IMR-90 (cell line): Measurements from ENCODE around the gene CYP27C1. TPM values are rescaled to one million over a fixed set of nuclear protein-coding genes. Genes with fewer than 3 reads are reported as not detected.

Source experiments
- ATAC-seq: fragments of 200-7000 bp; cut with Tn5 transposase; 2 replicates; pipeline ENCODE4 v1.9.1; 2020; ENCODE audit warnings: low read depth, mild to moderate bottlenecking, moderate library complexity
- BruUV-seq: library from RNA; stranded (reverse); fragments of 400-500 nt; replicated peaks from 2 replicates; lab custom pipeline; 2021; lab: Mats Ljungman, UMichigan
- CTCF ChIA-PET: fragments of 300-600 bp; formaldehyde crosslinking; extraction: SDS; loops from one replicate; lab custom pipeline; 2021; ENCODE audit warnings: antibody characterized with exemption; lab: Yijun Ruan, JAX
- POLR2A ChIA-PET: fragments of 300-600 bp; sonication (Branson Sonifier 250); formaldehyde crosslinking; loops from one replicate; lab custom pipeline; 2022; ENCODE audit warnings: antibody characterized with exemption; ENCODE audit not compliant: unreplicated experiment; lab: Charles Lee
- DNase-seq: peaks from one replicate; pipeline ENCODE4 v3.0.0; 2013
- H2AFZ ChIP-seq: replicated peaks from 2 replicates; pipeline ENCODE3; 2013; ENCODE audit warnings: low read length, mild to moderate bottlenecking; ENCODE audit not compliant: poor library complexity
- H2AK5ac ChIP-seq: 2 replicates; pipeline ENCODE4 v1.6.1; 2013; ENCODE audit warnings: low read depth, low read length, inconsistent platforms
- H2AK9ac ChIP-seq: replicated peaks from 2 replicates; pipeline ENCODE3; 2013; ENCODE audit warnings: mild to moderate bottlenecking, low read depth, low read length, moderate library complexity; ENCODE audit not compliant: poor library complexity
- H2BK120ac ChIP-seq: 2 replicates; pipeline ENCODE4 v1.6.1; 2013; ENCODE audit warnings: low read depth, low read length, inconsistent platforms
- H2BK15ac ChIP-seq: 3 replicates; pipeline ENCODE4 v1.6.1; 2013; ENCODE audit warnings: low read depth, low read length, inconsistent platforms
- H2BK20ac ChIP-seq: 2 replicates; pipeline ENCODE4 v1.6.1; 2013; ENCODE audit warnings: low read depth, mild to moderate bottlenecking, inconsistent platforms, low read length, moderate library complexity
- H2BK5ac ChIP-seq: 2 replicates; pipeline ENCODE4 v1.6.1; 2013; ENCODE audit warnings: mild to moderate bottlenecking, low read depth, low read length, inconsistent platforms; ENCODE audit not compliant: poor library complexity, severe bottlenecking
- H3K14ac ChIP-seq: replicated peaks from 2 replicates; pipeline ENCODE4 v1.6.1; 2013; ENCODE audit warnings: low read depth, low read length, inconsistent platforms
- H3K18ac ChIP-seq: 2 replicates; pipeline ENCODE4 v1.6.1; 2013; ENCODE audit warnings: low read depth, low read length, control low read depth
- H3K23ac ChIP-seq: 2 replicates; pipeline ENCODE4 v1.6.1; 2013; ENCODE audit warnings: low read depth, low read length, inconsistent platforms
- H3K27ac ChIP-seq: 2 replicates; pipeline ENCODE4 v1.5.1; 2013; ENCODE audit warnings: mild to moderate bottlenecking, control low read depth, low read length; ENCODE audit not compliant: insufficient read depth
- H3K27me3 ChIP-seq: 2 replicates; pipeline ENCODE4 v1.6.1; 2013; ENCODE audit warnings: low read length; ENCODE audit not compliant: control insufficient read depth, insufficient read depth
- H3K36me3 ChIP-seq: 2 replicates; pipeline ENCODE4 v1.6.1; 2013; ENCODE audit warnings: low read length, mixed read lengths; ENCODE audit not compliant: control insufficient read depth, insufficient read depth
- H3K4ac ChIP-seq: 2 replicates; pipeline ENCODE4 v1.6.1; 2013; ENCODE audit warnings: low read depth, low read length, inconsistent platforms
- H3K4me1 ChIP-seq: 2 replicates; pipeline ENCODE4 v1.6.1; 2013; ENCODE audit warnings: low read length, mixed read lengths; ENCODE audit not compliant: control insufficient read depth, insufficient read depth
- H3K4me2 ChIP-seq: 2 replicates; pipeline ENCODE4 v1.6.1; 2013; ENCODE audit warnings: low read depth, mild to moderate bottlenecking, control low read depth, low read length, moderate library complexity
- H3K4me3 ChIP-seq: 2 replicates; pipeline ENCODE4 v1.5.1; 2013; ENCODE audit warnings: low read depth, mild to moderate bottlenecking, control low read depth, low read length, moderate library complexity; ENCODE audit not compliant: insufficient read depth
- H3K56ac ChIP-seq: 2 replicates; pipeline ENCODE4 v1.6.1; 2013; ENCODE audit warnings: low read length, inconsistent platforms; ENCODE audit not compliant: insufficient read depth; ENCODE audit errors: extremely low read depth
- H3K79me1 ChIP-seq, 2 experiments: 2 replicates each; pipeline ENCODE4 v1.6.1; 2013; ENCODE audit warnings: low read length in 2 of 2, inconsistent platforms in 1 of 2, low read depth in 1 of 2
- H3K9ac ChIP-seq: 2 replicates; pipeline ENCODE4 v1.6.1; 2013; ENCODE audit warnings: low read depth, low read length, control low read depth
- H3K9me1 ChIP-seq: 2 replicates; pipeline ENCODE4 v1.6.1; 2013; ENCODE audit warnings: low read length, inconsistent platforms; ENCODE audit not compliant: insufficient read depth
- H3K9me3 ChIP-seq: 2 replicates; pipeline ENCODE4 v1.6.1; 2013; ENCODE audit warnings: low read length; ENCODE audit not compliant: control insufficient read depth, insufficient read depth
- H4K20me1 ChIP-seq: 2 replicates; pipeline ENCODE4 v1.6.1; 2013; ENCODE audit warnings: low read length, inconsistent platforms; ENCODE audit not compliant: insufficient read depth
- H4K5ac ChIP-seq: 2 replicates; pipeline ENCODE4 v1.6.1; 2013; ENCODE audit warnings: mild to moderate bottlenecking, low read depth, low read length, control low read depth
- H4K8ac ChIP-seq, 2 experiments: 2 replicates each; pipeline ENCODE4 v1.6.1; 2013; ENCODE audit warnings: low read depth in 2 of 2, low read length in 2 of 2, control low read depth in 1 of 2, inconsistent platforms in 1 of 2
- H4K91ac ChIP-seq: 2 replicates; pipeline ENCODE4 v1.6.1; 2013; ENCODE audit warnings: low read depth, low read length, inconsistent platforms; ENCODE audit not compliant: insufficient read depth
- CEBPB ChIP-seq: IDR thresholded peaks from 2 replicates; pipeline ENCODE4 v1.6.1; 2012; ENCODE audit warnings: low read depth, low read length, improper control_type of control experiment
- ELK1 ChIP-seq: fragments of 150-350 bp; IDR thresholded peaks from 2 replicates; pipeline ENCODE4 v1.6.1; 2016; ENCODE audit warnings: low read depth, mild to moderate bottlenecking, low read length, moderate library complexity, borderline replicate concordance
- MAZ ChIP-seq: IDR thresholded peaks from 2 replicates; pipeline ENCODE4 v1.6.1; 2012; ENCODE audit warnings: low read depth, mild to moderate bottlenecking, low read length, improper control_type of control experiment, moderate library complexity, borderline replicate concordance
- NFE2L2 ChIP-seq: fragments of 150-350 bp; IDR thresholded peaks from 2 replicates; pipeline ENCODE4 v1.6.1; 2016; ENCODE audit warnings: low read depth, mild to moderate bottlenecking, low read length
- RAD21 ChIP-seq: IDR thresholded peaks from 2 replicates; pipeline ENCODE4 v1.6.1; 2012; ENCODE audit warnings: low read length, improper control_type of control experiment
- RCOR1 ChIP-seq: IDR thresholded peaks from 2 replicates; pipeline ENCODE4 v1.6.1; 2012; ENCODE audit warnings: mild to moderate bottlenecking, low read length, improper control_type of control experiment; ENCODE audit not compliant: insufficient replicate concordance
- WGBS, 2 experiments: methylation state at CpG; one replicate each; pipeline versions ENCODE4 v1.1.5 to v1.1.7; 2013; ENCODE audit warnings: missing lambda C conversion rate in 2 of 2; ENCODE audit not compliant: insufficient read length in 1 of 2; ENCODE audit errors: extremely low coverage in 2 of 2; 5-methylcytosine and 5-hydroxymethylcytosine counted together
- dilution Hi-C: fragments of 300-500 bp; cut with HindIII; formaldehyde crosslinking; loops from one replicate; pipeline ENCODE4 v1.14.3; 2018; ENCODE audit warnings: low sequenced_read_pairs; ENCODE audit not compliant: unreplicated experiment
- in situ Hi-C: fragments of 300-500 bp; cut with MboI; formaldehyde crosslinking; loops from 3 replicates; pipeline ENCODE4 v1.14.3; 2019; ENCODE audit warnings: low sequenced_read_pairs, inconsistent platforms, mixed read lengths
- intact Hi-C: fragments of 100-400 bp; cut with micrococcal nuclease; formaldehyde crosslinking; loops from 2 replicates; pipeline ENCODE4 v1.10.0; 2022
- polyA plus RNA-seq, 3 experiments: library from polyadenylated mRNA; depleted of rRNA; stranded (reverse); fragments of >200 nt; gene quantifications; 2 replicates each; pipeline ENCODE4 v1.2.3, GENCODE V29; 2012; ENCODE audit warnings: low replicate concordance in 1 of 3
- total RNA-seq: library from RNA; depleted of rRNA; stranded (reverse); fragments of >200 nt; gene quantifications from 2 replicates; pipeline ENCODE4 v1.2.3, GENCODE V29; 2012

CYP27C1 gene
- total and polyA plus RNA-seq, 2 of the 4 experiments (the other 2 are of a cell fraction) = not detected

GRCh38 chr2:127170021-127170420 is 50.1 kb downstream of the CYP27C1 start:
- H2AK5ac ChIP-seq = no peak overlapping the region
- H3K79me1 ChIP-seq = no peaks in the 10 kb centered on the region
- TF ChIP-seq ELK1 = no peak
- TF ChIP-seq MAZ = no peak
- TF ChIP-seq NFE2L2 = no peak
- no peak for TF ChIP-seq RCOR1
- no peak for TF ChIP-seq CEBPB
- no peak for TF ChIP-seq RAD21
- no peaks in the 10 kb centered on the region; the same call in 1 of the 2 replicates for H3K9me1 ChIP-seq
- no peak overlapping the region for H2AK9ac ChIP-seq
- DNase-seq (no peak), ATAC-seq (no peak)
- no peaks in the 10 kb centered on the region for H4K20me1 ChIP-seq
- H3K18ac ChIP-seq = no peak overlapping the region
- no peak overlapping the region for H3K4ac ChIP-seq
- H2BK15ac ChIP-seq = no peak overlapping the region
- H2AFZ ChIP-seq = no peak overlapping the region
- no peak overlapping the region for H3K4me2 ChIP-seq
- H3K36me3 ChIP-seq = no peaks in the 10 kb centered on the region
- H4K91ac ChIP-seq = no peak overlapping the region
- H4K5ac ChIP-seq = no peak overlapping the region
- H3K4me3 ChIP-seq = no peak overlapping the region
- H3K23ac ChIP-seq = no peak overlapping the region
- ChIA-PET POLR2A (no interaction called here), CTCF (interaction anchor here (0.6 to 1.1 kb wide), 2 partner anchors 12 to 32 kb away, joined by 3 read pairs; no protein-coding TSS in a partner anchor)
- H4K8ac ChIP-seq = no peak overlapping the region
- WGBS, 2 experiments = 90% methylated on average over 2 of the region's 3 CpGs; no CpG with 5 or more reads in 1 of the 2 experiments
- H3K9me3 ChIP-seq = no peaks in the 10 kb centered on the region
- H3K14ac ChIP-seq = no peak overlapping the region
- in situ Hi-C loops (loop anchor here (10.0 kb wide), 1 partner anchor 105 kb away; no protein-coding TSS in a partner anchor), intact Hi-C loops (no loop called here), dilution Hi-C loops (no loop called here)
- peaks cover under 1% of the 10 kb centered on the region; the same call in 1 of the 2 replicates for H3K27me3 ChIP-seq
- H2BK20ac ChIP-seq = no peak overlapping the region
- H3K9ac ChIP-seq = no peak overlapping the region
- no peak overlapping the region for H3K56ac ChIP-seq
- no peak overlapping the region for H2BK120ac ChIP-seq
- BruUV-seq = no TSS peak
- H3K27ac ChIP-seq = no peak overlapping the region
- peaks cover 4% of the 10 kb centered on the region for H3K4me1 ChIP-seq
- no peak overlapping the region for H2BK5ac ChIP-seq
